SIG-M5 (cell line): ENCODE measurements around the gene RFTN1.
A peak's percentile ranks its signal among the peaks of the same experiment; 100 is the strongest.
"Not testable (repeated sequence)": the region's sequence is repeated elsewhere in the genome, so short reads cannot be mapped to it uniquely, and the experiment has no call there.

Experiments used
- DNase-seq: peaks from one replicate; lab custom pipeline; 2025; lab: John Stamatoyannopoulos, UW

Gene RFTN1

GRCh38 chr3:16506884-16507577, 6.5 kb downstream of the RFTN1 start:
- no peak for DNase-seq

- no peak for DNase-seq
Observed at GRCh38 chr3:16506451-16506850, 7.0 kb downstream of the RFTN1 start.

- DNase-seq: no peak
Observed at GRCh38 chr3:16504692-16505091, 8.8 kb downstream of the RFTN1 start.

- DNase-seq: peak; percentile 39
Observed at GRCh38 chr3:16504242-16504641, 9.3 kb downstream of the RFTN1 start.

- no peak for DNase-seq
Observed at GRCh38 chr3:16503191-16503776, 10.2 kb downstream of the RFTN1 start.

GRCh38 chr3:16502347-16502908, 11.1 kb downstream of the RFTN1 start:
- no peak for DNase-seq

GRCh38 chr3:16501376-16501775, 12.1 kb downstream of the RFTN1 start:
- no peak for DNase-seq

GRCh38 chr3:16500911-16501310, 12.6 kb downstream of the RFTN1 start:
- DNase-seq: no peak

- DNase-seq: no peak
Observed at GRCh38 chr3:16500093-16500492, 13.4 kb downstream of the RFTN1 start.

- DNase-seq: no peak
Observed at GRCh38 chr3:16499351-16499750, 14.1 kb downstream of the RFTN1 start.

- DNase-seq: no peak
Observed at GRCh38 chr3:16498130-16498890, 15.2 kb downstream of the RFTN1 start.

GRCh38 chr3:16496408-16497222, 16.9 kb downstream of the RFTN1 start:
- DNase-seq: no peak

GRCh38 chr3:16496008-16496407, 17.5 kb downstream of the RFTN1 start:
- no peak for DNase-seq

- no peak for DNase-seq
Observed at GRCh38 chr3:16494814-16495431, 18.6 kb downstream of the RFTN1 start.

GRCh38 chr3:16494094-16494493, 19.4 kb downstream of the RFTN1 start:
- no peak for DNase-seq

GRCh38 chr3:16490062-16490619, 23.4 kb downstream of the RFTN1 start:
- DNase-seq: no peak

- DNase-seq: not testable (repeated sequence)
Observed at GRCh38 chr3:16489326-16490061, 24.0 kb downstream of the RFTN1 start.

- DNase-seq: no peak
Observed at GRCh38 chr3:16488637-16489036, 24.9 kb downstream of the RFTN1 start.

GRCh38 chr3:16487511-16488175, 25.9 kb downstream of the RFTN1 start:
- no peak for DNase-seq

GRCh38 chr3:16486951-16487480, 26.5 kb downstream of the RFTN1 start:
- DNase-seq: no peak
